ENCODE measurements around the gene ATP5PO.

The ATP5PO gene

GRCh38 chr21:33859373-33860102, 56.1 kb downstream of the ATP5PO start:
- TF ChIP-seq TSHZ2 (CRISPR knock-in tag; IDR thresholded peaks at IDR 0.05) (no peak), ZNF565 (CRISPR knock-in tag; conservative IDR thresholded peaks at IDR 0.05; ENCODE audit: low read depth) (no peak), POU6F1 (CRISPR knock-in tag; IDR thresholded peaks at IDR 0.05; ENCODE audit: borderline replicate concordance, low read depth) (no peak), SNAI2 (CRISPR knock-in tag; IDR thresholded peaks at IDR 0.05) (no peak), ISL1 (CRISPR knock-in tag; IDR thresholded peaks at IDR 0.05) (no peak), CREB5 (CRISPR knock-in tag; IDR thresholded peaks at IDR 0.05; ENCODE audit: low read depth) (no peak), OSR1 (CRISPR knock-in tag; IDR thresholded peaks at IDR 0.05) (no peak), ARNTL (CRISPR knock-in tag; IDR thresholded peaks at IDR 0.05; ENCODE audit: borderline replicate concordance, low read depth) (no peak), ESRRG (CRISPR knock-in tag; IDR thresholded peaks at IDR 0.05) (no peak), ZFP3 (CRISPR knock-in tag; IDR thresholded peaks at IDR 0.05) (no peak), ZNF70 (CRISPR knock-in tag; IDR thresholded peaks at IDR 0.05) (no peak), BACH2 (CRISPR knock-in tag; IDR thresholded peaks at IDR 0.05; ENCODE audit: borderline replicate concordance) (no peak), GLIS3 (CRISPR knock-in tag; IDR thresholded peaks at IDR 0.05) (no peak), ZNF8 (CRISPR knock-in tag; IDR thresholded peaks at IDR 0.05) (no peak), ZFP30 (CRISPR knock-in tag; IDR thresholded peaks at IDR 0.05) (no peak), ZC3H10 (CRISPR knock-in tag; IDR thresholded peaks at IDR 0.05) (no peak), TOX (CRISPR knock-in tag; IDR thresholded peaks at IDR 0.05; ENCODE audit: borderline replicate concordance) (no peak)
- no peak for ATAC-seq

- no peak for TF ChIP-seq OSR1 (CRISPR knock-in tag; IDR thresholded peaks at IDR 0.05)
- TF ChIP-seq CSRNP3 (CRISPR knock-in tag; IDR thresholded peaks at IDR 0.05): no peak
- TF ChIP-seq ZNF565 (CRISPR knock-in tag; conservative IDR thresholded peaks at IDR 0.05; ENCODE audit: low read depth): no peak
- no peak for TF ChIP-seq TSHZ2 (CRISPR knock-in tag; IDR thresholded peaks at IDR 0.05)
- no peak for TF ChIP-seq PATZ1 (CRISPR knock-in tag; IDR thresholded peaks at IDR 0.05; ENCODE audit: borderline replicate concordance)
- TF ChIP-seq SNAI2 (CRISPR knock-in tag; IDR thresholded peaks at IDR 0.05): no peak
- no peak for TF ChIP-seq ZFP3 (CRISPR knock-in tag; IDR thresholded peaks at IDR 0.05)
- TF ChIP-seq TOX (CRISPR knock-in tag; IDR thresholded peaks at IDR 0.05; ENCODE audit: borderline replicate concordance): no peak
- TF ChIP-seq ZNF70 (CRISPR knock-in tag; IDR thresholded peaks at IDR 0.05): no peak
- TF ChIP-seq ZNF8 (CRISPR knock-in tag; IDR thresholded peaks at IDR 0.05): no peak
- TF ChIP-seq RARB (CRISPR knock-in tag; IDR thresholded peaks at IDR 0.05): no peak
- no peak for TF ChIP-seq ZFP30 (CRISPR knock-in tag; IDR thresholded peaks at IDR 0.05)
- TF ChIP-seq POU6F1 (CRISPR knock-in tag; IDR thresholded peaks at IDR 0.05; ENCODE audit: borderline replicate concordance, low read depth): no peak
- no peak for TF ChIP-seq ARNTL (CRISPR knock-in tag; IDR thresholded peaks at IDR 0.05; ENCODE audit: borderline replicate concordance, low read depth)
- TF ChIP-seq CSDC2 (CRISPR knock-in tag; IDR thresholded peaks at IDR 0.05): no peak
- TF ChIP-seq CREB5 (CRISPR knock-in tag; IDR thresholded peaks at IDR 0.05; ENCODE audit: low read depth): no peak
- no peak for TF ChIP-seq ISL1 (CRISPR knock-in tag; IDR thresholded peaks at IDR 0.05)
- no peak for ATAC-seq
Observed at GRCh38 chr21:33858667-33859372, 56.8 kb downstream of the ATP5PO start.

Measured in SK-N-SH treated with all-trans-retinoic acid at 6 μM for 48 hours (cell line).